OCI-LY7 (cell line): ENCODE results near the gene SP100. TPM values are rescaled to one million over a fixed set of nuclear protein-coding genes. Genes with fewer than 3 reads are reported as not detected.
A peak's percentile ranks its signal among the peaks of the same experiment; 100 is the strongest.

Source experiments
- BruUV-seq: library from RNA; stranded (reverse); fragments of 400-500 nt; replicated peaks from 2 replicates; lab custom pipeline; 2021; lab: Mats Ljungman, UMichigan
- CTCF ChIA-PET: fragments of 300-600 bp; sonication (Branson Sonifier 250); formaldehyde crosslinking; loops from one replicate; lab custom pipeline; 2022; ENCODE audit warnings: antibody characterized with exemption; ENCODE audit not compliant: unreplicated experiment; lab: Charles Lee
- POLR2A ChIA-PET: fragments of 300-600 bp; sonication (Branson Sonifier 250); formaldehyde crosslinking; loops from one replicate; lab custom pipeline; 2022; ENCODE audit warnings: antibody characterized with exemption; lab: Charles Lee
- DNase-seq: peaks from one replicate; pipeline ENCODE4 v3.0.0-alpha.2; 2015; ENCODE audit warnings: low spot score
- H2AFZ ChIP-seq: fragments of 200-600 bp; sonication (generic), shearing (Covaris generic); 2 replicates; pipeline ENCODE4 v1.6.1; 2014; ENCODE audit warnings: mild to moderate bottlenecking, antibody characterized with exemption, low read length, moderate library complexity
- H3K27ac ChIP-seq: fragments of 200-600 bp; sonication (generic); 2 replicates; pipeline ENCODE4 v1.5.1; 2014; ENCODE audit warnings: mixed run types, low read depth, mild to moderate bottlenecking, moderate library complexity, low read length, inconsistent platforms; ENCODE audit not compliant: poor library complexity, severe bottlenecking
- H3K36me3 ChIP-seq: fragments of 200-600 bp; sonication (generic); 2 replicates; pipeline ENCODE4 v1.6.1; 2014; ENCODE audit warnings: mild to moderate bottlenecking, antibody characterized with exemption, low read length, moderate library complexity, mixed read lengths; ENCODE audit not compliant: insufficient read depth
- H3K4me1 ChIP-seq: fragments of 200-600 bp; sonication (generic); 2 replicates; pipeline ENCODE4 v1.5.1; 2014; ENCODE audit warnings: mild to moderate bottlenecking, low read length; ENCODE audit not compliant: insufficient read depth, poor library complexity, severe bottlenecking
- H3K4me2 ChIP-seq: fragments of 200-600 bp; sonication (generic); 2 replicates; pipeline ENCODE4 v1.6.1; 2014; ENCODE audit warnings: mild to moderate bottlenecking, low read length
- H3K4me3 ChIP-seq: fragments of 200-600 bp; sonication (generic); 2 replicates; pipeline ENCODE4 v1.5.1; 2014; ENCODE audit warnings: mild to moderate bottlenecking, low read depth, low read length; ENCODE audit not compliant: poor library complexity, severe bottlenecking
- H3K79me2 ChIP-seq: fragments of 200-600 bp; sonication (generic); 2 replicates; pipeline ENCODE4 v1.6.1; 2016; ENCODE audit warnings: low read depth, mild to moderate bottlenecking, low read length, moderate library complexity, mixed read lengths; ENCODE audit not compliant: insufficient read depth
- H3K9me2 ChIP-seq: fragments of 200-600 bp; sonication (generic); 2 replicates; pipeline ENCODE4 v1.6.1; 2016; ENCODE audit warnings: mild to moderate bottlenecking, low read length, mixed read lengths; ENCODE audit not compliant: insufficient read depth
- H3K9me3 ChIP-seq: fragments of 200-600 bp; sonication (generic); 2 replicates; pipeline ENCODE4 v1.6.1; 2014; ENCODE audit warnings: mild to moderate bottlenecking, mixed run types, low read length, mixed read lengths
- H4K20me1 ChIP-seq: fragments of 200-600 bp; sonication (generic); 2 replicates; pipeline ENCODE4 v1.6.1; 2014; ENCODE audit warnings: mild to moderate bottlenecking, antibody characterized with exemption, low read length, moderate library complexity, mixed read lengths; ENCODE audit not compliant: insufficient read depth
- CTCF ChIP-seq: fragments of 200-600 bp; sonication (generic); conservative IDR thresholded peaks from 2 replicates; pipeline ENCODE4 v1.5.1; 2014; ENCODE audit warnings: mild to moderate bottlenecking, antibody characterized with exemption, low read length, moderate library complexity, mixed read lengths
- EZH2phosphoT487 ChIP-seq: fragments of 200-600 bp; sonication (generic); IDR thresholded peaks from 2 replicates; pipeline ENCODE4 v1.6.1; 2018; ENCODE audit warnings: low read depth, borderline replicate concordance, mild to moderate bottlenecking, mixed run types, antibody characterized with exemption, low read length, moderate library complexity, mixed read lengths
- intact Hi-C: fragments of 100-400 bp; cut with micrococcal nuclease; formaldehyde crosslinking; loops from one replicate; pipeline ENCODE4 v1.10.0; 2022; ENCODE audit not compliant: unreplicated experiment
- total RNA-seq, 2 experiments: library from RNA; depleted of rRNA in 1 of 2; stranded (reverse); fragments of >200 nt in 1 of 2; shearing (Covaris generic) in 1 of 2; gene quantifications; 2 replicates each; pipeline ENCODE4 v1.2.3, GENCODE V29; 2014 to 2022

The SP100 gene
- total RNA-seq, 2 experiments from 2014 or later, result 44.6 to 54.5 TPM

- no TSS peak for BruUV-seq
- Histone ChIP-seq H3K9me3 (peaks cover 5% of the 10 kb centered on the region; the same call in 1 of the 2 replicates), H3K36me3 (peaks cover 87% of the 10 kb centered on the region), H3K4me2 (peak overlapping the region; percentile 71), H2AFZ (no peak overlapping the region), H3K27ac (peak overlapping the region; percentile 72), H3K4me1 (peaks cover 35% of the 10 kb centered on the region), H3K4me3 (peak overlapping the region; percentile 41), H3K9me2 (no peaks in the 10 kb centered on the region), H3K79me2 (no peaks in the 10 kb centered on the region), H4K20me1 (no peaks in the 10 kb centered on the region)
- CTCF ChIA-PET, result interaction anchor here (1.0 kb wide), 1 partner anchor 126 kb away, joined by 3 read pairs; no protein-coding TSS in a partner anchor
- POLR2A ChIA-PET, result interaction anchor here (0.6 to 1.6 kb wide), 5 partner anchors 23 to 707 kb away, joined by 3 to 6 read pairs (median 3); partner anchors contain the start of gene SP100
- DNase-seq, result peak; percentile 81
- intact Hi-C loops, result loop anchor here (2.0 to 10.0 kb wide), 3 partner anchors 25 to 243 kb away; no protein-coding TSS in a partner anchor
- no peak for TF ChIP-seq EZH2phosphoT487
- no peak for TF ChIP-seq CTCF
Measured at GRCh38 chr2:230447455-230448451, 31.8 kb downstream of the SP100 start.

- Histone ChIP-seq H3K4me3 (no peak overlapping the region), H3K9me3 (peaks cover 26% of the 10 kb centered on the region; the same call in 1 of the 2 replicates), H3K36me3 (peaks cover 87% of the 10 kb centered on the region), H3K9me2 (no peaks in the 10 kb centered on the region), H2AFZ (no peak overlapping the region), H3K79me2 (no peaks in the 10 kb centered on the region), H4K20me1 (no peaks in the 10 kb centered on the region), H3K27ac (no peak overlapping the region), H3K4me2 (no peak overlapping the region), H3K4me1 (peaks cover 35% of the 10 kb centered on the region)
- no peak for DNase-seq
- BruUV-seq, result TSS peak; percentile 5
- TF ChIP-seq CTCF, result no peak
- TF ChIP-seq EZH2phosphoT487, result no peak
- ChIA-PET POLR2A (no interaction called here), CTCF (no interaction called here)
- intact Hi-C loops, result loop anchor here (2.0 to 10.0 kb wide), 3 partner anchors 23 to 245 kb away; no protein-coding TSS in a partner anchor
Measured at GRCh38 chr2:230449901-230450467, 34.0 kb downstream of the SP100 start.
